ACHN (cell line): ENCODE results near the gene PERP.
"Not testable (repeated sequence)": the region's sequence is repeated elsewhere in the genome, so short reads cannot be mapped to it uniquely, and the experiment has no call there.

ENCODE experiments used
- DNase-seq: peaks from one replicate; pipeline ENCODE4 v3.0.0-alpha.2; 2015
- in situ Hi-C: cut with HindIII; loops from 2 replicates; pipeline ENCODE4 v1.10.0; 2017; ENCODE audit warnings: low sequenced_read_pairs, low pct_ligation_motif_present, low pct_unique_long_range_greater_than_20kb

PERP gene

GRCh38 chr6:138107078-138107751 lies at the start of gene PERP:
Gene PERP, minus strand, starts transcription at chr6:138107419. Its CDS starts 79 bp downstream, at chr6:138107340.
- DNase-seq: peak; percentile 63
- in situ Hi-C loops: no loop called here

- in situ Hi-C loops: no loop called here
- no peak for DNase-seq
Measured at GRCh38 chr6:138155443-138155842, 48.2 kb upstream of the PERP start.

- in situ Hi-C loops: no loop called here
Measured at GRCh38 chr6:138146544-138146943, 39.3 kb upstream of the PERP start.

GRCh38 chr6:138145402-138145801 lies 38.2 kb upstream of the PERP start:
- DNase-seq: no peak
- in situ Hi-C loops: no loop called here

More at GRCh38 chr6:138146544-138146943, 39.3 kb upstream of the PERP start:
- DNase-seq: no peak

GRCh38 chr6:138142806-138143205 lies 35.6 kb upstream of the PERP start:
- DNase-seq: no peak
- in situ Hi-C loops: no loop called here

GRCh38 chr6:138129190-138129589 lies 22.0 kb upstream of the PERP start:
- in situ Hi-C loops: no loop called here
- DNase-seq: no peak

GRCh38 chr6:138128096-138128495 lies 20.9 kb upstream of the PERP start:
- in situ Hi-C loops: no loop called here
- no peak for DNase-seq

- DNase-seq: no peak
- in situ Hi-C loops: no loop called here
Measured at GRCh38 chr6:138124096-138124495, 16.9 kb upstream of the PERP start.

GRCh38 chr6:138119976-138120375 lies 12.8 kb upstream of the PERP start:
- in situ Hi-C loops: no loop called here

GRCh38 chr6:138119229-138119628 lies 12.0 kb upstream of the PERP start:
- not testable (repeated sequence) for DNase-seq

More at GRCh38 chr6:138119976-138120375, 12.8 kb upstream of the PERP start:
- no peak for DNase-seq

GRCh38 chr6:138117376-138117914 lies 10.2 kb upstream of the PERP start:
- DNase-seq: no peak

More at GRCh38 chr6:138119229-138119628, 12.0 kb upstream of the PERP start:
- in situ Hi-C loops: not testable (repeated sequence)

GRCh38 chr6:138116661-138116999 lies 9.4 kb upstream of the PERP start:
- in situ Hi-C loops: no loop called here
- DNase-seq: no peak

More at GRCh38 chr6:138117376-138117914, 10.2 kb upstream of the PERP start:
- in situ Hi-C loops: no loop called here

- in situ Hi-C loops: no loop called here
- peak; percentile 66 for DNase-seq
Measured at GRCh38 chr6:138115877-138116660, 8.8 kb upstream of the PERP start.

- in situ Hi-C loops: no loop called here
- DNase-seq: no peak
Measured at GRCh38 chr6:138115201-138115600, 8.0 kb upstream of the PERP start.

- in situ Hi-C loops: no loop called here
- DNase-seq: no peak
Measured at GRCh38 chr6:138113588-138114210, 6.5 kb upstream of the PERP start.

GRCh38 chr6:138110229-138110628 lies 3.0 kb upstream of the PERP start:
- DNase-seq: no peak
- in situ Hi-C loops: no loop called here

GRCh38 chr6:138109042-138109997 lies 2.1 kb upstream of the PERP start:
- in situ Hi-C loops: no loop called here
- peak; percentile 61 for DNase-seq
